Suprapubic skin (tissue), 4 donors: Measurements from ENCODE around the gene LCN15.
"Not testable (repeated sequence)": the region's sequence is repeated elsewhere in the genome, so short reads cannot be mapped to it uniquely, and the experiment has no call there.

Experiments
- POLR2A ChIP-seq, 2 donors: fragments of 450-650 bp; IDR thresholded peaks; one replicate each; pipeline ENCODE4 v1.6.1; 2017; ENCODE audit warnings: antibody characterized with exemption in 2 of 2, mild to moderate bottlenecking in 2 of 2, moderate library complexity in 2 of 2
- POLR2AphosphoS5 ChIP-seq, 3 donors: sonication (generic); formaldehyde crosslinking; IDR thresholded peaks; one replicate each; pipeline ENCODE4 v1.6.1; 2017; ENCODE audit warnings: antibody characterized with exemption in 3 of 3
- TF ChIP-seq, protein P1 (sequence below), 2 donors: fragments of 200-600 bp in 1 of 2; fragments of 450-650 bp in 1 of 2; sonication (generic) in 1 of 2; IDR thresholded peaks; one replicate each; pipeline ENCODE4 v1.5.1; 2016 to 2019; ENCODE audit warnings: antibody characterized with exemption in 2 of 2, mild to moderate bottlenecking in 1 of 2, moderate library complexity in 1 of 2

DNA sequence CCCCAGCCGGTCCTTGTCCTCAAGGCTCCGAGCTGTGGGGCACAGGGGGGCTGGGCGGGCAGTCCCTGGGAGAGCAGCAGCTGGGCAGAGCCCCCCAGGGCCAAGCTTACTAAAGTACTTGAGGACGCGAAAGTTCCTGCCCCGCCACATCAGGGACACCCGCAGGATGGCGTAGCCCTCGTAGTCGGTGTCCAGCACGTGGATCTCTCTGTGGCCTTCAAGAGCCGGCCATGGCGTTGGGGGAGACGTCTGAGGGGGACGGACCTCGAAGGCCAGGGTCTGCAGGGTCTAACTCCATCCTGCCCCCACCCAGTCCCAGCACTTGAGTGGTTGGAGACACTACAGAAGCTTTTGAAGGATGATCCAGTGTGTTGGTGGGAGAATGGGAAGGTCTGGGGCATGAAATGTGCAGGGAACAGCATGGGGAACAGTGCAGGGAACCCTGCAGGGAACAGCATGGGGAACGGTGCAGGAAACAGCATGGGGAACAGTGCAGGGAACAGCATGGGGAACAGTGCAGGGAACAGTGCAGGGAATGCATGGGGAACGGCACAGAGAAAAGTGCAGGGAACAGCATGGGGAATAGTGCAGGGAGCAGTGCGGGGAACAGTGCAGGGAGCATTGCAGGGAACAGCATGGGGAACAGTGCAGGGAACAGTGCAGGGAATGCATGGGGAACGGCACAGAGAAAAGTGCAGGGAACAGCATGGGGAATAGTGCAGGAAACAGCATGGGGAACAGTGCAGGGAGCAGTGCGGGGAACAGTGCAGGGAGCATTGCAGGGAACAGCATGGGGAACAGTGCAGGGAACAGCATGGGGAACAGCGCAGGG is 8.8 kb downstream of the LCN15 start:
- not testable (repeated sequence) for TF ChIP-seq POLR2A, POLR2AphosphoS5 (IDR thresholded peaks at IDR 0.05)
- TF ChIP-seq, protein P1, sequence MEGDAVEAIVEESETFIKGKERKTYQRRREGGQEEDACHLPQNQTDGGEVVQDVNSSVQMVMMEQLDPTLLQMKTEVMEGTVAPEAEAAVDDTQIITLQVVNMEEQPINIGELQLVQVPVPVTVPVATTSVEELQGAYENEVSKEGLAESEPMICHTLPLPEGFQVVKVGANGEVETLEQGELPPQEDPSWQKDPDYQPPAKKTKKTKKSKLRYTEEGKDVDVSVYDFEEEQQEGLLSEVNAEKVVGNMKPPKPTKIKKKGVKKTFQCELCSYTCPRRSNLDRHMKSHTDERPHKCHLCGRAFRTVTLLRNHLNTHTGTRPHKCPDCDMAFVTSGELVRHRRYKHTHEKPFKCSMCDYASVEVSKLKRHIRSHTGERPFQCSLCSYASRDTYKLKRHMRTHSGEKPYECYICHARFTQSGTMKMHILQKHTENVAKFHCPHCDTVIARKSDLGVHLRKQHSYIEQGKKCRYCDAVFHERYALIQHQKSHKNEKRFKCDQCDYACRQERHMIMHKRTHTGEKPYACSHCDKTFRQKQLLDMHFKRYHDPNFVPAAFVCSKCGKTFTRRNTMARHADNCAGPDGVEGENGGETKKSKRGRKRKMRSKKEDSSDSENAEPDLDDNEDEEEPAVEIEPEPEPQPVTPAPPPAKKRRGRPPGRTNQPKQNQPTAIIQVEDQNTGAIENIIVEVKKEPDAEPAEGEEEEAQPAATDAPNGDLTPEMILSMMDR (IDR thresholded peaks at IDR 0.05): not testable (repeated sequence)
